GM13977 (cell line): ENCODE results near the gene FOXO6.

Experiments used
- DNase-seq: peaks from one replicate; pipeline ENCODE4 v3.0.0; 2012; ENCODE audit warnings: low spot score
- in situ Hi-C: fragments of 300-500 bp; cut with MboI; formaldehyde crosslinking; loops from one replicate; pipeline ENCODE4 v1.12.0; 2022; ENCODE audit warnings: low sequenced_read_pairs, low pct_unique_long_range_greater_than_20kb, mixed read lengths, inconsistent platforms; ENCODE audit not compliant: unreplicated experiment
- TF ChIP-seq, protein P1 (sequence below): IDR thresholded peaks from 2 replicates; pipeline ENCODE4 v1.5.1; 2012; ENCODE audit warnings: mild to moderate bottlenecking, control low read depth; ENCODE audit not compliant: insufficient read depth; ENCODE audit errors: extremely low read depth, missing control alignments

FOXO6 gene

DNA sequence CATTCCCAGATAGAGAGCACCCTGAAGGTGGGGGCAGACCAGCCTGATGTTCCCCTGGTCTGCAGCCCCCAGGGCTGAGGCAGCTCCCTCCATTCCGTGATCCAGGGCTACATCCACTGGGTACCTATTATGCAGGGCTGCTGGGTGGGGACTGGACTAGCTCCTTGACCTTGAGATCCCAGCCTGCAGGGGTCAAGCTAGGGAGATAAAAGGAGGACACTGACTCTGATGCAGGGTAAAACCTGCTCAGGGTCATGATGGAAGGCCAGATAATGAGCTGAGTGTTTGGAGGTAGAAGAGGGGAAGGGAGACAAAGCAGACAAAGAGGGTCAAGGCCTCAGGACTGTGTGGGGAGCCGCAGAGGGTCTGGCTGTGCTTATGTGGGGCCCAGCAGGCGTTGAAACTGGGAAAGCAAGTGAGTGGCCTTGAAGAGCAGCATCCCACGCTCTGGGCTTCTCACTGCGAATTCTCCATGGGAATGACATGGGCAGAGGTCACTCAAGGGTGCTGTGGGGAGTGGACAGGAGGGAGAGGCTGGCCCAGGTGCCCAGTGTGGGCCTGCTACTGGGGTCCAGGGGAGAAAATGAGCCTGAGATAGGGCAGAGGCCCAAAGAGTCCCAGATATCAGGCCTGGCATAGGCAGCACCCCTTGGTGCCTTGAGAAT, 9.7 kb downstream of the FOXO6 start:
- in situ Hi-C loops, result no loop called here
- DNase-seq, result no peak
- TF ChIP-seq, protein P1, sequence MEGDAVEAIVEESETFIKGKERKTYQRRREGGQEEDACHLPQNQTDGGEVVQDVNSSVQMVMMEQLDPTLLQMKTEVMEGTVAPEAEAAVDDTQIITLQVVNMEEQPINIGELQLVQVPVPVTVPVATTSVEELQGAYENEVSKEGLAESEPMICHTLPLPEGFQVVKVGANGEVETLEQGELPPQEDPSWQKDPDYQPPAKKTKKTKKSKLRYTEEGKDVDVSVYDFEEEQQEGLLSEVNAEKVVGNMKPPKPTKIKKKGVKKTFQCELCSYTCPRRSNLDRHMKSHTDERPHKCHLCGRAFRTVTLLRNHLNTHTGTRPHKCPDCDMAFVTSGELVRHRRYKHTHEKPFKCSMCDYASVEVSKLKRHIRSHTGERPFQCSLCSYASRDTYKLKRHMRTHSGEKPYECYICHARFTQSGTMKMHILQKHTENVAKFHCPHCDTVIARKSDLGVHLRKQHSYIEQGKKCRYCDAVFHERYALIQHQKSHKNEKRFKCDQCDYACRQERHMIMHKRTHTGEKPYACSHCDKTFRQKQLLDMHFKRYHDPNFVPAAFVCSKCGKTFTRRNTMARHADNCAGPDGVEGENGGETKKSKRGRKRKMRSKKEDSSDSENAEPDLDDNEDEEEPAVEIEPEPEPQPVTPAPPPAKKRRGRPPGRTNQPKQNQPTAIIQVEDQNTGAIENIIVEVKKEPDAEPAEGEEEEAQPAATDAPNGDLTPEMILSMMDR, result no peak

- TF ChIP-seq, protein P1, result no peak
- in situ Hi-C loops, result no loop called here
- no peak for DNase-seq
Measured at GRCh38 chr1:41371630-41372599, 10.7 kb downstream of the FOXO6 start.

DNA sequence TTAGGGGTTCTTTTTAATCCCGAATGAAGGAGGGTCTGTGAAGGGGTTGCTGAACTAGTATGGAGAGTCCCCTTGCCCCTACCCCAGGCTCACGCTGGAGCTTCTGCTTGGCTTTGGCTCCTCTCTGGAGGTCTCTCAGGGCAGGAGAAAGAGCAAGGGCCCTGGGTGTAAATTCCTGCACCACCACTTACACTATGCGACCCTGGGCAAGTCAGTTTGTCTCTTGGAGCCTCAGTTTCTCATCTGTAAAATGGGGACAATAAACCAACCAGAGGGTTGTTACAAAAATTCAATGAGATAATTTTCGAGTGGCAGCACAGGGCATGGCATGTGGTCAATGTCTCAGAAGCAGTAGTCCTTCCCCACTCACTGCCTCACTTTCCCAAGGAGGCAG, 11.4 kb downstream of the FOXO6 start:
- TF ChIP-seq, protein P1, result no peak
- no peak for DNase-seq
- in situ Hi-C loops, result no loop called here

- in situ Hi-C loops, result no loop called here
- TF ChIP-seq, protein P1, result no peak
- DNase-seq, result no peak
Measured at GRCh38 chr1:41373373-41373772, 12.1 kb downstream of the FOXO6 start.

- DNase-seq, result no peak
- TF ChIP-seq, protein P1, result no peak
- in situ Hi-C loops, result no loop called here
Measured at GRCh38 chr1:41374711-41375110, 13.5 kb downstream of the FOXO6 start.

GRCh38 chr1:41377397-41377796, 16.2 kb downstream of the FOXO6 start:
- in situ Hi-C loops, result no loop called here
- TF ChIP-seq, protein P1, result no peak
- no peak for DNase-seq
